Non-pigmented ciliary epithelial cell (primary cell): ENCODE measurements around the gene NT5C1A.

Experiments used
- DNase-seq: peaks from one replicate; pipeline ENCODE4 v3.0.0-alpha.2; 2010; ENCODE audit warnings: low read depth

The NT5C1A gene

DNA sequence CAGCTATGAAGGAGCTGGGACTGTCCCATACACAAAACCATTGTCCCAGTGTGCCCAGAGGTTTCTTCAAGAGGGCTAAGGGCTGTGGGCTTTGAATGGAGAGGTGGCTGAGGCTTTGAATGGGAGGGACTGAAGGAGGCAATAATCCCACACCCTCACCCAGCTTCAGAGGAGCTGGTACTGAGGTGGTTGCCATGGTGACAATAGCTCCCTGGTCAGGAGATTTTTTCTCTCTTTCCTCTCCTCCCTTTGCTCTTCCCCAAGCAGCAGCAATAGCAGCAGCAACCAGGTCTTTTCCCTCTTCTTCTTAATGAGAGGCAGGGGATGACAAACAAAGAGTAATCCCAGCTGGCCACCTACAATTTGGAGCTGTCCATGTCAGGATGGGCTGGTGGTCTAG, 17.7 kb upstream of the NT5C1A start:
- no peak for DNase-seq

DNA sequence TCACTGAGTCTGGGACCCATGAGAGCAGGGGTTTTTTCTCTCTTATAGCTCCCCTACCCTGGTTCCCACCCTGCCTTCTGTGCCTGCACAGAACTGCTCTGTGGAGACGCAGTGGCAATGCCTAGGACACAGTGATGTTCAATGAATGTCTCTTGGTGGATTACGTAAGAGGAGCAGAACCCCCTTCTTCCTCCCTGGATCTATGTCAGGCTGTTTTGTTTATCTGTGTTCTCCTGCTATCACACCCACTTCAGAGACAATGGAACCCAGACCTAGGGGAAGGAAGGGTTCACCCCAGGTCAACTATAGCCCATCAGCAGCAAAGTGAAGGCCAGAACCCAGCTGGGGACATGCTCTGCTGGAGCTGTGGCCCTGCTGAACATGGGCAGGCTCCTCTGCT, 17.3 kb upstream of the NT5C1A start:
- no peak for DNase-seq

DNA sequence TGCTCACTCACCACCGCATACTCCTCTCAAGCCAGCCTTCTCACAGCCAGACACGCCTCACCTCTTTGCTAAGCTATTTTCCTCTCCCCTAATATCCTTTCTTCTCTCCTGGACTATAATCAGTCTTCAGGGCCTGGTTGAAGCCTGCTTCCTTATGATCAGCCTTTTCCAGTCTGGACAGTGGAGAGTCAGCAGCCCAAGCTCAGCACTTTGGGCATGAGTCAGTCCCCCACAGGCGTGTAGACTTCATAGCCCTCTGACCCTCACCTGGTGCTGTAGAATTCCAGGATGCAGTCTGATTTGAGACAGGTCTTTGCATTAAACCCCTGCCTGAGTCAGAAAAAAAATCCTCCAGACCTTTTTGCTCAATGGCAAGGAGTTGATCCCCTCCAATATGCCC, 16.8 kb upstream of the NT5C1A start:
- DNase-seq, result no peak

DNA sequence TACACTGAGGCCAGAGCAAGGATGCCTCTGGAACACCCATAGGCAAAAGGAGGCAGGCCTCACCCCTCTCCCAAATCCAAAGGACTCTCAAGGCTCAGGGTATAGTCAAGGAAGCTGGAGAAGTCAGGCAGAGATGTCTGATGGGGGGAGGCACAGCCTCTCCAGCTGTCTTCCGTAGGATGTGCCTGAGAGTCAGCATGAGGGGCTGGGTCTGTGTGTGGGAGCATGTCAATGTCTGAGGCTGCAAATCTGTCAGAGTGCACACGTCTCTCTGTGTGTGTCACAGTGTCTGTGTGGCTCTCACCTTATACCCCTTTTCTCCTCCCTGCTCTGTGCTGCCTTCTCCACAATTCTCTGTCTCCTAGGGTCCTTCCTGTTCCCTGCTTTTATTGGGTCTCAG, 15.3 kb upstream of the NT5C1A start:
- no peak for DNase-seq

DNA sequence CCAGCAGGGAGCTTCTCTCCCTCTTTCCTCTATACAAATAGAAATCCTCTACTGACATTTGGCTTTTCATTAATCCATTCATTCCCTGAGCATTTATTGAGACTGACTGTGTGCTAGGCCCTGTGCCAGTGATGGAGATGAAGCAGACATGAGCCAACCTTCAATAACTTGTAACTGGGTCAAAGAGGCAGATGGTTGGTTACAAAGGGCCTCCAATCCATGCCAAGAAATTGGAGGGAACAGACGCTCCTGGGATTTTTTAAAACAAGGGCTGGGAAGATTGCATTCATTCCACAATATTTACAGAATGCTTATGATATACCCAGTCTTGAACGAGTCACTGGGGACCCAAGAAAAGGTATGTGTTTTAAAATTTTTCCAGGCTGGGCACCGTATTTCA, 13.2 kb upstream of the NT5C1A start:
- no peak for DNase-seq

DNA sequence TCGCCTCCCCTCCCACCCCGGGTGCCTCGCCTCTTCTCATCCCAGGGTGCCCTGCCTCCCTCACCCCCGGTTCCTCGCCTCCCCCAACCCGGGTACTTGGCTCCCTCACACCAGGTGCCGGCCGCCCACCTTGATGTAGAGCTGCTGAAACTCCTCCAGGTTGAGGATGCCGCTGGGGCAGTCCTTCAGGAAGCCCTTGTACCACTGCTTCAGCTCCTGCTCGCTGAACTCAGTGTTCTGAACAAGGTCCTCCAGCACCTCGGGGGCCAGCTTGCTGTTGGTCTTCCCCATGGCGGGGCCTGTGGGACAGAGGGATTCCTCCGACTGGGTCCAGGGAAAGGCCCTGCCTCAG, 12.4 kb upstream of the NT5C1A start:
- DNase-seq, result no peak

DNA sequence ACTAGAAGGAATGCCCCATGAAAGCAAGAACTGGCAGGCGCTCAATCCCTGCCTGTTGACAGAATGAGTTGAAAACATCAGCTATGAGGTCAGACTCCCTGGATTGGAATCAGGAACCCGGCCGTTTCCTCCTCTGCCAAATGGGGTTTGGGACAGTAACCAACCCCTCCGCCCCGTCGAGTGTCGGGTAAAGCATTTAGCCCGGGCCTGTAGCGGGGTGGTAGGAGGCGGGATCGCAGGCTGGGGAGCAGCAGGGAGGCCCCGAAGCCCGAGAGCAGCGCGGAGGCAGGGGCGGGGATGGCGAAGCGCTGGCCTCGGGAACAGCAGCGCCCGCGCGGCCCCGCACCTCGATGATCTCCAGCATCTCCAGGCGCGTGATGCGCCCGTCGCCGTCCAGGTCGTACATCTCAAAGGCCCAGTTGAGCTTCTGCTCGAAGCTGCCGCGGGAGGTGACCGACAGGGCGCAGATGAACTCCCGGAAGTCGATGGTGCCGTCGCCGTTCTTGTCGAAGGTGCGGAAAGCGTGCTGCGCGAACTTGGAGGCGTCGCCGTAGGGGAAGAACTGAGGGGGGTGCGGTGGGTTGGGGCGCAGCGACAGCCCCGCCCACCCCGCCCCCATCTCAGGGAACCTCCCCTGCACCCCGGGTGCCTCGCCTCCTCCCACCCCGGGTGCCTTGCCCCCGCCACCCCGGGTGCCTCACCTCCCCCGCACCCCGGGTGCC, 11.8 kb upstream of the NT5C1A start:
- no peak for DNase-seq

DNA sequence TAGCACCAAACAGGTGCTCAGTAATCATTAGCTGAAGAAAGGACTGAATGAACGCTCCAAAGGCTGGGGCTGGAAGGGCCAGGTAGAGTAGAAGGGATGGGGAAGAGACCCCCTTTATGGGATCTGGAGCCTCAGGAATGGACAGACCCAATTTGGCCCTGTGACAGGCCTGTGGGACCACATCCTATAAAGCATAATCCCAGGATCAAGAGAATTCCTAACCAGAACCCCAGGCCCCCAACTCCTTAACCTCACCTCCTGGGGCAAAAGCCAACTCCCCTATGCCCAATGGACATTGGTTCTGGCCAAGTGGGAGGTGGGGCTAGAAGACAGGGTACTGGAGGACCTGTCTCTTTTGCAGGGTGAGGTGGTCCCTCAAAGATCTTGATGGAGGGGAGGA, 10.1 kb upstream of the NT5C1A start:
- DNase-seq, result no peak

DNA sequence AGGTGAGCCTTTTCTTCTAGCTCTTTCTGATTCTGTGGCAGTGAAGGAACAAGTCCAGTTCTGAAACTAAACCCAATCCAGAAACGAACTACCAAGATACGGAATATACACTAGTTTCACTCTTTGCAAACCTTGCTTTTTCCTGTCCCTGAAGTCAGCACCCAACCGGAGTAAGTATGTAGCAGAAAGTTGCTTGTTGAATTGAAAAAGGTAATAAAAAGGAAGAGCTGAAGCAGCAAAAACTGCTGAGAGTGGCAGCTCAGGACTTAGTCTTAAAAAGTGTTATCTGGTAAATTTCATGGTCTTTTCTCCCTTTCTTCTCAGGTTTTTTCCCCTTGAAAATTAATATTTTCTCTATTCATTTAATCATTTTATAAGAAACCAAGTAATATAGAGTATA, 9.4 kb upstream of the NT5C1A start:
- DNase-seq, result no peak

DNA sequence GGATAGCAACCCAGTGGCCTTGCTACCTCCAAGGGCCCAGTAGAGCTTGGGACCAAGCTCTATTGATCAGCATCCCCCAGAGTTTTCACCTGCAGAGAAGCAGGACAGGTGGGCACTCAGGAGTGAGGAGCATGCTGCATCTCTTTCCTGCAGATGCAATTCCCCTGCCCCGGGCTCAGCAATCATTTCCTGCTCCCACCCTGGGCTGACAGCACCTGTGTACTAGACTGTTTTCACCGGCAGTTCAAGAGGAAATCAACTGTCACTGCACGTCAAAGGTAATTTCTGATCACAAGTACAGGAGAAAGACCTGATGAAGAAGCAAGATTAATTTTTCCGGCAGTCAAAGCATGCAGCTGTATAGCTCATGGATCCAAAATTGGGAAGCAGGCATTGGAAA, 8.8 kb upstream of the NT5C1A start:
- no peak for DNase-seq

DNA sequence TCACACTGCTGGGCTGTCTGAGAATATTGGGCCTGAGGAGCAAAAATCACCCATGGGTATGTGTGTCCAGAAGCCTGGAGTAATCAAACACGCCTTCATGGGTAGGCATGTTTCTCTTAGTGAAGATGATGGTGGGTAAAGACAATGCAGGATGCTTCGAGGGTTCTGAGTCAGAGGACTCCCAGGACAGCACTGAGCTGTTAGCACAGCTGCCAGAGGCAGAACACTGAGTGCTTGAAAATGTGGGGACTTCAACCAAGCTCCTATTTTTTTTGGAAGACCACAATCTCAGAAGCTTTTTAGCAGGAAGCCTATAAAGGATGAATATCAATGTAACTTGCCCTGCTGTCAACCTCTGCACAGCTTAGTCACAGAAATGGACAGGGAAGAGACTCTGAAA, 7.9 kb upstream of the NT5C1A start:
- no peak for DNase-seq

DNA sequence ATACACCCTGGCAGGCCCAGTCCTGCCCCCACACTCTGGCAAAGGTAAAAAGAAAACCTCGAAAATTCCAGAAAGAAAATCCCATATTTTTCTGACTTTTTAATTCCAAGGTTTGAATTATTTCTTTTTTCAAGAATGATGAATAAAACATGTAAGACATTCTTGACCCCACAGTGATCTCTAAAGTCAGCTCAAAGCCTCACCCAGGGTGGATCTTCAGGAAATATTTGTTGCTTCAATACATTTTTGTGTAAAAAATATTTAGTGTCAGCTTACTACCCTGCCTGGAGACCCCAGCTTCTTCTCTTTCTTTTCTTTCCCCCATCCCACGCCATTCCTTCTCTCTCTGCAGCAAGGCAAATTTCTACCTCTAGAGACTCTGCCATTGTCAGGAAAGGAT, 7.0 kb upstream of the NT5C1A start:
- no peak for DNase-seq

DNA sequence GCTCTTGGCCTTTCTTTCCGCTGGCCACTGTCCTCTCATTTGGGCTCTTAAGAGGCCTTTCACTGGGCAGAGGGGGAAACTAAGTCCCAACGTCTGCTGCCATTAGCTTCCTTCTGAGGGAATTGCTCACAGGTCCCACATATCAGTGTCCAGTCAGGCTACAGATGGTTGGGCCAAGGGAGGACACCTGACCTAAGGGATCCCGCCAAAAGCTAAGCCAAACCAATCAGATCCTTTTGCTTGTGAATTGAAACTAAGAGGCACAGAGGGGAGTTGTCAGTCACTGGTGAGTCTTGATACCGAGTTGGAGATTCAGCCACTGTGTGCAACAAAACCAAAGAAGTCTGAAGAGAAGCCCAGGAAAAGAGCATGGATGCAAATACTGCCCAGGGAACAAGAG, 5.7 kb upstream of the NT5C1A start:
- DNase-seq, result no peak

DNA sequence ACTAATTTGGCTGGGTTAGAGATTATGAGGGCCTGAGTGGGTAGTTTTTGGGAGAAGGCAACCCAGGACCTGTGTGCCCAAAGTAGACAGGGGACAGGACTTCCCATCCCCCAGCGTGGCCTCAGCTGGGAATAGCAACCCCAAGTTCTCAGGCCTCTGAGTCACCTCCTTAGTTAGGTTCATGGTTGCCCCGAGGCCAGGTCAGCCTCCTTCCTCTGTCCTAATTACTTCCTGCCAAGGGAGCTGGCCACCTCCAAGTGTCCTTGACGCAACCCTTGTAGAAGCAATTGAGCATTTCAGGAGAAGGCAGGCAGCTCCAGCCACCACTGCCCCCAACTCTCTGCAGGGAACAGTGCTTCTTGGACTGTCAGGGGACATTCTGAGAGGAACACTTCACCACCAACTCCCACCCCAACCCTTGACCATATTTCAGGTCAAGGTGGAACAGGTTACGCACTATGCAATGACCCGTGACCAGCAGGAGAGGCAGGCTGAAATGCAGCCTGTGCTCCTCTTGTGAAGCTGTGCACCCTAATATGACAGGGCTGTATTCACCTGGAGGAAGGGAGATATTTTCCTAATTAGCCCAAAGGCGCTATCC, 5.1 kb upstream of the NT5C1A start:
- no peak for DNase-seq

DNA sequence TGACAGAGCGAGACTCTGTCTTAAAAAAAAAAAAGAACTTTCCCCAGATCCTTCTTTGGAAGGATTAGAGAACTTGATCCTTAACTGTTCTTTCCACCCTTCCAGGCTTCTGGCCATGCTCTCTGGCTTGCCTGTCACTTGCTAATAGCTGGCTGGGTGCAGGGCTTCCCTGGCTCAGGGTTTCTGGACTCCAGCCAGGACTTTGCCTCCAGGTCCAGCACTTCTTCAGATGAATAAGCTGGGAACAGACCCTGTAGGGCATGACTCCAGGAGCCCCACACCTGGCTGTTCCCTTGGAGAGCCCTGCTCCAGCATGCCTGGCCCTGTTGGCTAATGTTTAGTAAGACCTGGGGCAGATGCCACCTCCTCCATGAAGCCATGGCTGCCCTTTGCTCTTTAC, 3.3 kb upstream of the NT5C1A start:
- no peak for DNase-seq

DNA sequence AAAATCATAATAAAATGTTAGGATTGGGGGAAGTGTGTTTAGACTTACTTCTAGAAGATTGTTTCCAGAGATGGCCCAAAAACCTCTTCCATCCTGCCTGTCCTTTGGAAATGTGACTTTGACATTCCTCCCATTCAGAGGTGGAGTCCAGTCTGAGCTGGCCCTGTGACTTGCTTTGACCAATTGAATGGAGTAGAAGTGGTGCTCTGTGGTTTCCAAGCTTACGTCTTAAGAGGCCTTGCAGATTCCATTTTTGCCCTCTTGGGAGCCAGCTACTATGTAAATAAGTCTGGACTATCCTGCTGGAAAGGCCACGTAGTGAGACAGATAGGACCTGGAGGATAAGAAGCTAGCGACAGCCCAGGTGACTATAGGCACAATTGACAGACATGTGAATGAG, 1.3 kb upstream of the NT5C1A start:
- no peak for DNase-seq

DNA sequence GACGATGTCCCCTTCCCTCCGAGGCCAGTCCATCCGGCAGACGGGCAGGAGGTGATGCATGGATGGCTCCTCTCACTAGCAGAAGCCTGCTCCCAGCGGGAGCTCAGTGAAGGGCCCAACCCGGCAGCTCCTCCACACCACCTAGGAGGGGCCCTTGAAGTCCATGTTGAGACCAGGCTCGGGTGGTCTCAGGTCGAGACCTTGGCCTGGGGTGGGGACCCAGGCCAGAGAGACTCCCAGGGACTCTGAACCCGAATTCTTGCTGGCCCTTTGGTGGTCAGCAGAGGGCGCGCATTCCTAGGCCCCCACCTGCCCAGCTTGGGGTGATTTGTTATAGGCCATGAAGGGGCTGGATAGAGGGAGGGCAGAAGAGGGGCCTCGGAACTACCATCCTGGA, 642 bp upstream of the NT5C1A start:
- no peak for DNase-seq

DNA sequence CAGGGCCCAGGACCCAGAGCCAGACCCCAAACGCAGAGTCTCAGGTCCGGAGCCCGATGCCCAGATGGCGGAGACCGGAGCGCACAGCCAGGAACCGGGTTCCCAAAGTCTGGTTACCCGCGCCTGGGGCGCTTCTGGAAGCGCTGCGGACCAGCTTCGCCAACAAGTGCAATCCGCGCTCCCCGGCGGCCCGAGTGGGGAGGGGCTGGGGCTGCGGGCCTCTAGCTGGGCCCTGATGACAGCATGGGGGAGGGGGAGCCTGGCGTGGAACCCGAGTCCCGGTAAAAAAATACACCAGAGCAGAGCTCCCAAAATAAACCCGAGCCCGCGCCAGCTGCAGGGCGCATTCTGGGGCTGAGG, 494 bp downstream of the NT5C1A start:
- DNase-seq, result no peak

DNA sequence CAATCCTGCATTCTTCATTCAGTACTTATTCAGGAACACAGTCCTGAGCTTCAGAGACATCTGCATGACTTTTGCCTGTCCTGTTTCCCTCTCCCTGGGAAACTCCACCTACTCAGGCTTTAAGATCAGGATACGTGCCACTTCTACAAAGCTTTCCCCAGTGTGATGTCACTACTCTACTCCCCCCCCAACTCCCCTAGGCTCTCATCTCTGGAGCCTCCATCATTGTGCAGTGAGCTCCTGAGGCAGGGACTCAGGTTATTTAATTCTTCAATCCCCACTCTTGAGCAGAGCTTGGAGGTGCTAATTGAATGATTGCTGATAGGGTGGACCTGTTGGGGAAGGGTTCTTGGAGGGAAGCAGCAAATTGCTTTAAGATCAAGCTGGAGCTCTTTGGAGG, 1.2 kb downstream of the NT5C1A start:
- DNase-seq, result no peak

DNA sequence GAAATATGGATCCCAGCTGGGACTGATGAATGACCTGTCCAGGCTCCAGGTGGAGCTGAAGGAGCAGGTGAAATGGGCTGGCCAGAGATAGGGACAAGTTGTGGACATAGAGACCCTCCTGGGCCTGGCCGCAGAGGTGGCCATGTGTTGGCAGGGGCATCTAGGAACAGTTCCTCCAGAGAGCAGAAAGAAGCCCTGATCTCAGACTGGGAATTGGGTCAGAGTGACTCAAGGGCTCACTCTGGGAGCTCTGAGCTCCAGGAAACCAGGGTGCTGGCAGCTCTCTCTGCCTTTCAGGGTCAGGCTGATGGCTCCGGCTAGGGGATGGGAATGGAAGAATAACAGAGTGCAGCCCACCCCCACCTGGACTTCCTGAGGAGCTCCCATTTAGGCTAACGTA, 3.0 kb downstream of the NT5C1A start:
- no peak for DNase-seq

DNA sequence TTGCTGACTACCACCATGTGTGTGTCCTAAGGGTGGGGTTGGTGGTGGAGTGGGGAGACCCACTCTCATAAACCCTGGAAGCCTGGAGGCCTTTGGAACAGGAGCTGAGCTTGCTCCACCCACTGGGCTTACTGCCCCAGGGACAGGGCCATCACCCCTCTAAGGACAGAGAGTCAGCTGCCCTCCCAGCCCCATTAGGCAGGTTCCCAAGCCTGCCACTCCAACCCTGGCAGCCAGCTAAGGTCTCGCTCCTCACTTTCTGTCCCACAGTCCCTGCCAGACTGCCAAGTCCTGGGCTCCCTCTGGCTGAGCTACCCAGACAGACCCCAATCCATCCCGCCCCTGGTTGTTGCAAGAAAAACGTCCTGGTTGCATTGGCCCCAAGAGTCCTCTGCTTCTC, 3.8 kb downstream of the NT5C1A start:
- no peak for DNase-seq

DNA sequence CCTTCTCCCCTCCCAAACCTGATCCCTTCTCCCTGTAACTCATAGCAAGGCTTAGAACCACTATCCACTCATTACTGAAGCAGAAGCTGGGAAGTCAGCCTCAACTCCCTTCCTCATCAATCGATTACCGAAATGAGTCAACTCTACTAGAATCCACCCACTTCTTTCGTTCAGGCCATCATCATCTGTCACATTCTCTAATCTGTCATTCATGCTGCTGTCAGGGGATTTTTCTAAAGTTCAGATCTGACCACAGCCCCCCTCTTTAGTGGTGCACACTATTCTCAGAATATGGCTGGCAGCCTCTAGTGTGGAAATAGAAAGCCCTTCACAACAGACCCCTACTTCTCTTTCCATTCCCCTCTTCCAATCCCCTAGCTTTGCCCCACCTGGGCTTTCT, 5.1 kb downstream of the NT5C1A start:
- DNase-seq, result no peak

DNA sequence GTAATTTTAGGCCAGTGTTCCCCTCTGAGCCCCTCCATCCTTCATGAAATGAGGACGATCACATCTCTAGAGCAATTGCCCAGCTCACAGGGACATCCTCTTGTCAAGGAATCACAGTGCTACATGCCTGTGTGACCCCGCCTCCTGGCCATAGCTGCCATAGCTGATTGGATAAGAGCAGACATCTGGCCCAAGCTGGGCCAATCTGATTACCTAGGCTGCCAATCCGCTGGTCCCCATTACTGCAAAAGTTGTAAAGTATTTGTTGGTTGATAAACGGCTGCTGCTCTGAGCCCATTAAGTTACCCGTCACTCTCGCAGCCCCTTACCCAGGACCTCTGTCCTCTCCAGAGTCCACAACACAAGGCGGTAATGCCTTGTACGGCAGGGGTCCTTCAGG, 8.3 kb downstream of the NT5C1A start:
- DNase-seq, result no peak

DNA sequence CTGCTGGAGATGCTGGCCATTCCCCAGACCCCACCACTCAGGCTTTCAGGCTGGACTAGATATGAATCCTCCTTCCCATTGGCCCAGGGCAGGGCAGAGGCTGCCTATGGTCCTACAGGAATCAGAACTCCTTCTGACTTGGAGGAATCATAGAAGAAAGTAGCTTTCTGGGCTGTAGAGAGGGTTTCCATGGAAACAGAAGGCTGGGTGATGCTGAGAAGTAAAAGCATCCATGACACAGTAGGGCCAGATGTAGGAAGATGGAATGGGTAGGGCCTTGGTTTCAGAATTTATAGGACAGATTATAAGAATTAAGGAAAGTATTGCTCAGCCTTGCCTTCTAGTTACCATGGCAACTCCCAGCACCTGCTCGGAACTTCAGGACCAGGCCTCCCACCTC, 9.0 kb downstream of the NT5C1A start:
- no peak for DNase-seq

DNA sequence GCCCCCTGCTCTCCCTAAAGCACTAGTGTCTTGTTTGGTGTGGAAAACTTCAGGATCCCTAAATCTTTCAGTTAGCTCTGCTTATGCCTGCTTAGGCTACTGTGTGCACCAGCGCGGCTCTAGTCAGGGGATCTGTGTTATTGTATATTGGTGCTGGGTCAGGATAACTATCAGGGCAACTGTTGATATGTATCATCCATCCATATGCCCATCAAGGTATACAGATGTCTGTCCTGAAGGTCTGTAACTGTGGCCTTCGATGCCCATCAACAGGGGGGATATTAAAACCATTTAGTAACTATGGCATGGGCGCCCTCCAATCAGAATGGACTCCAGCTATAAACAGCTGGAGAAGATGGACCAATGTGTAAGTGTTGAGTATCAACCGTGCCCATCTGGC, 12.4 kb downstream of the NT5C1A start:
- no peak for DNase-seq
